GM18868 (cell line): Measurements from ENCODE around the gene CENPP.

Source experiments
- ATAC-seq: cut with Tn5 transposase; IDR thresholded peaks from one replicate; pipeline ENCODE4 v1.9.1; 2021; ENCODE audit warnings: mild to moderate bottlenecking, moderate library complexity; ENCODE audit not compliant: unreplicated experiment

Gene CENPP

DNA sequence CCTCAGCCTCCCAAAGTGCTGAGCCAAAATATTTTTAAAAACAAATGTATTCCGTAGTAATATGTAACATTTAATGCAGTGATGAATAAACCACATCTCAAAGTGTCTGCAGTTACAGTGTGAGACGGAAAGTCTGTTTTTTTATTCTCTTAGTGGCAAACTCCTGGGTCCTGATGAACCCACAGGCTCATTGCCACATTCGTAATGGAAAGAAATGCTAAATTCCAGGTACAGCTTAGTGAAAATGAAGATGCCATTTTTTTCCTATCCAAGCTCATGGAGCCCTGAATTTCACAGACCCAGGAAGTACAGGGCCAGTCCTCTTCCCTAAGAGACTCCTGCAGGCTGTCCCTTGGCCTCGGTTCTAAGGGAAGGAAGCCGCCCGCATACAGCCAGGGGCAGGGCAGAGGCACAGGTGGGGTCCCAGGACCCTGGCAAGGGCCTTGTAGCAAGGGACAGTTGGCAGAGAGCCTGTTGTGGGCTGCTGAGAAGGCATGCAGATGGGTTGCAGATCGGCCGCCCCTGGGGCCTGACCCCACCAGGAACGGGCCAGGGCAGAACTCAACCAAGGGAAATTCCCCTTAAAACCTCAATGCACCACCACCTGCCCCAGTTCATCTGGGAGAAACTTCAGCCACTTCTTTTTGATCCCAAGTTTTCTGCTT lies 308.0 kb downstream of the CENPP start:
- no peak for ATAC-seq

- no peak for ATAC-seq
These were observed 309.2 kb downstream of the CENPP start for GRCh38 chr9:92634712-92635605.

DNA sequence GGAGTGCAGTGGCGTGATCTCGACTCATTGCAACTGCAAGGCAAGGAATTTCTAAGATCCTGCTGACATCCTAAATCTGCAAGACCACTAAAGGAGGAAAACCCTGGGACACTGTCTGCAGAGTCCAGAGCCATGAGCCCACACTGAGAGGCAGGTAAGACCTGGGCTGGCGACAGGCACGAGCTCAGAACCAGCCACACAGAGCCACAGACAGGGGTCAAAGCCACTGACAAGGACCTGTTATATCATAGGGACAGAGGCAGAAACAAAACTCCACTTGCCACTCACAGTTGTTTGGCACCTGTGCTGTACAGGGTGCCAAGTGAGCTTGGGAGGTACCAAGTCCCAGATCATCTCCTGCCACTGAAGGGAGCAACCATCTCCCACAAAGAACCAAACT lies 310.0 kb downstream of the CENPP start:
- ATAC-seq = no peak

DNA sequence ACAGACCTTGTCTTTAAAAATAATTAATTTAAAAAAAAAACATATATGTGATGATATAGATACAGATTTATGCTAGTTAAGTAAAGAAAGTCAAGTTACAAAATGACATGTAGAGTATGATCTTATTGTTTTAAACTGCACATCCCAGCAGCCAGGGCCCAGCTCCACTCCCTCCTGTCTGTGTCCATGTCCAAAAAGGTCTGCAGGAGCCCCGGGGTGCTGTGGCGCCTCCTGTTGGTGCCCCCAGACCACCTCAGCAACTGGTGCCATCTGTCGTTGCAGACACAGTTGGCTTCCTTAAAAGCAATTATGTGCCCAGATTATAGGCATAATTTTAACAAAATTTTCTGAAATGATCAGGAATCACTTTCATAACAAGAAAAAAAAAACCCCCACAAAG lies 310.9 kb downstream of the CENPP start:
- ATAC-seq = no peak

DNA sequence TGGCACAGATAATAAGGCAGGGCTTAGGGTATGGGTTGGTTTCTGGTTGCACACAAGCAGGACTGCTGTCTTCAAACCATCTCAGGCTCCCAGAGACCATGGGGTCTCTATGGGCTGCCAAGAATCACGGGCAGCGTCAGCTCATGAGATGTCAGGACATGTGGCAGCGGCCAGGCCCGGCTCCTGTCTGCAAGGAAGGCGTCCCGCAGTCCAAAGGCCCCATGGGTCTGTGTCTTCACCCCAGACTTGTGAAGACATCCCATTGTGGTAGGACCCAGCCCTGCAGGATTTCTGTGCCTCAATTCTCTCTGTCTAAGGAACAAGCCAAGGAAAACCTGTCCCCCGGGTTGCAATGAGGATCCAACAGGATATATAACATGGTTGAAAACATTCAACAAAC lies 311.6 kb downstream of the CENPP start:
- no peak for ATAC-seq

- ATAC-seq = no peak
These were observed 312.3 kb downstream of the CENPP start for GRCh38 chr9:92637886-92638620.

- no peak for ATAC-seq
These were observed 312.9 kb downstream of the CENPP start for GRCh38 chr9:92638621-92639101.

DNA sequence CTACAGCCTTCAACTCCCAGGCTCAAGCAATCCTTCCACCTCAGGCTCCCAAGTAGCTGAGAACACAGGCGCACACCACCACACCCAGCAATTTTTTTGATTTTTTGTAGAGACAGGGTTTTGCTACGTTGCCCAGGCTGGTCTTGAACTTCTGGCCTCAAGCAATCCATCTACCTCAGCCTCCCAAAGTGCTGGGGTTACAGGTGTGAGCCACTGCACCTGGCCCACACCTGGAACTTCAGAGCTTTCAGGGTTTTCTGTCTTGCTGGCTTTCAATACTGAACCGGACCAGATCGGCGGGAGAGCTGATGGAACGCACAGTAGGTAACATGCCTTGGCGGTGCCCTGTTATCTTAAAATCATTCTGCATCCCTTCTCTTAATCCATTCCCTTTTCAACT lies 313.4 kb downstream of the CENPP start:
- no peak for ATAC-seq

GRCh38 chr9:92639791-92640271 lies 314.1 kb downstream of the CENPP start:
- ATAC-seq = no peak

DNA sequence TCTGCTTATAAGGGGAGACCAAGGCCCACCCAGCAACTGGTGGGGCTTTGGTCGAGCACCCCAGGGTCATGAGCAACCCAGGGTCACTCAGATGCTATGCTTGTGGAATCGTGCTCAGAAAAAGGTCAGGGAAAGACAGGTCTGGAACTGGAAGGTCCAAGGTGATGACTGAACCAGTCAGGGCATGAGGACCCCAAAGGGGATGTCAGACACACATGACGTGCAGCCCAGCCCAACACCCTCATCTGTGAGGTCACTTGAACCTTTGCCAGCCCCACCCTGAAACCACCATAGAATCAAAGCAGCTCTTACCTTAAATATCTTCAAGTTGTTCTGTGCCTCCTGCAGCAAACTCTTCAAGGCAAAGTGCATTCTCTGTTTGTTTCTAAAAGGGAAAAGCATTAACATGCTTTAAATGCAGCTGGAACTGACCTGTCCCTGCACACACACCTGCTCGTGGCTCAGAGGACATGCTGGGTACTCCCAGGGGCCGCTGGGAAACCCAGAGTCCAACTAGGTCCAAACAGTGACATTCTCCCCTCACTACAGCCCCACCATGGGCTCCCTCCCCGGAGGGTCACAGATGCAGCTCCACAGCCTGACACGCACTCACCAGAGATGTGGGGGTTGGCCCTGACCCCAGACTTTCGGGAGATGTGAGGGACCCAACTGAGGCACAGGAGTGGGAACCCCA lies 314.8 kb downstream of the CENPP start:
- ATAC-seq = no peak

- no peak for ATAC-seq
These were observed 315.5 kb downstream of the CENPP start for GRCh38 chr9:92641092-92641809.

DNA sequence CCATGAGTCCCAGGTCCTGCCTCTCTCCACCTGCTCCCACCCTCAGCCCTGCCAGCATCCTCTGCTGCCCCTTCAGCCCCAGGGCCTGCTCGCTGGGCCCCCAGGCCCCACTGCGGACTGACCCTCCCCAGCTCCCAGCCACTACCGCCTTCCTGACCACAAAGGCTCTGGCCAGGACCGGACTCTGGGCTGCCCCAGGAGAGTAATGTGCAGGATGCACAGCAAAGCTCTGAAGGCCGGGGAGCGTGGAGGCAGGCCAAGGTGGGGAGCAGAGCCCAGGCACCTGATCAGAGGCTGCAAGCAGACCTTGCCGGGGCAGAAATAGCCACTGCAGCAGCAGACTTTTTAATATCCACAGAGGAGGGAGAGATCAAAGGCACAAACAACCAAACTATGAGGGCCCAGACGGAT lies 316.3 kb downstream of the CENPP start:
- no peak for ATAC-seq

DNA sequence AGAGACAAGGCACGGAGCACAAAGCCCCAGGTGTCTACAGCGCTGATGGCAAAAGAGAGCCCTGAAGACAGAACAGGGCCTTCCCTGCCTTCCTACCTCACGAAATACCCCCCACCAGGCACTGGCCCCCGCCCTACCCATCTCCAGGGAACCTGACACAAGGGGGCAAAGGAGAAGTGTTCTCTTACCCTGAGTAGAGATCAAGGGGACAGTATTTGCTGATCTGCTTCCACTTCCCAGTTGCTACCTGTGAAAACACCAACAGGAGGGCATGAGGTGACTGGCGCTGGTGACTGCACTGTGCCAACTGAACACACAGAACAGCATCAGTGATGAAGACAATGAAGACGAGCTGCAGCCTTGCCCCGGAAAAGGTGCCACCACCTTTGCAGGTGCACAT lies 316.8 kb downstream of the CENPP start:
- ATAC-seq = no peak

DNA sequence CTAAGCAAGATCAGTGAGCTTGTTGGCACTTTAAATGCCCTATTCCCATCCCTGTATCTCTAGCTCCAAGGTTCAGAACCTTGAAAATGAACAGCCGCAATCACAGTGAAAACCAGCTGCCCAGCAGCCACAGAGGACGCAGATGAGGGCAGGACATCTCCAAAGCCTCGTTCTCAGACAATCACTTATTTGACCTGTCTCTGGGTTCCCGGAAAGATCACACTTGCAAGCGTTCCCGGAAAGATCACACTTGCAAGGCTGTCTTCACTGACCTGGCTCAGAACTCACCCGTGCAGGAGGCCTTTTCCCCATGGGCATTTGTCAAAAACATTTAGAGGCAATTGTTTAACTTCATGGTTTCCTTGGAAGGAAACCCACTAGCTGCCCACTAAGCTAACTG lies 318.5 kb downstream of the CENPP start:
- no peak for ATAC-seq

- no peak for ATAC-seq
These were observed 319.3 kb downstream of the CENPP start for GRCh38 chr9:92645041-92645440.

GRCh38 chr9:92647671-92648473 lies 322.1 kb downstream of the CENPP start:
- ATAC-seq = no peak

DNA sequence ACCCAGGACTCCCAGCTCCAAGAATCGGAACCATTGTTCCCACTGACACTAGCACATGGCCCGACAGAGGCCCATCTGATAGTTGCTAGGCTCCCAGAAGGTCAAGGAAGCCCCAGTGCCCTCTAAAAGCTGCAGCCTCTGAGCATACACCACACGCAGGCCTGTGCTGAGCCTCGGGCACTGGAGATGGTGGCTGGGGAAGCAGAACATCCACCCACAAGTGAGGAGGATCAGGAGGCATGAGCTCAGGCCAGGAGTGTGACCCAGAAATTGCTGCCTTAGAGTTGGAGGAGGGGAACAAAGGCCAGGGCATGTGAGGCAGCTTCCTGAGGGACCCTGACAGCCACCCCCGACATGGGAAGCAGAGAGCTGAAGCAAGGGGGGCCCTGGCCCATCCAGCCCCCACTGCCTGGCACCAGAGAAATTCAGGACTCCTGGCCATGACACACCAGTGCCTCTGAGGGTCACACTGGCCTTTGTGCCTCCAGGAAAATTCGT lies 322.8 kb downstream of the CENPP start:
- ATAC-seq = no peak

- ATAC-seq = no peak
These were observed 323.3 kb downstream of the CENPP start for GRCh38 chr9:92649007-92649406.

GRCh38 chr9:92650296-92650695 lies 324.5 kb downstream of the CENPP start:
- no peak for ATAC-seq
